Activated naive CD8-positive, alpha-beta T cell treated with anti-CD3 and anti-CD28 coated beads, Interleukin-2, amount 10 ng/mL, durations not matched to agents 7 days and 5 days (primary cell): ENCODE results near the gene CEP162. TPM values are rescaled to one million over a fixed set of nuclear protein-coding genes. Genes with fewer than 3 reads are reported as not detected.

Source experiments
- ATAC-seq: fragments of 150-1000 bp; cut with Tn5 transposase; one replicate; pipeline ENCODE4 v1.10.0; 2021; ENCODE audit warnings: low read depth, moderate library complexity
- POLR2A ChIA-PET: fragments of 350-600 bp; sonication (Branson Sonifier 250); formaldehyde crosslinking; loops from one replicate; lab custom pipeline; 2021; ENCODE audit warnings: antibody characterized with exemption; lab: Charles Lee
- DNase-seq: peaks from one replicate; pipeline ENCODE4 v3.0.0; 2021
- H3K27ac Mint-ChIP-seq: one replicate; pipeline ENCODE4 v1.8.0; 2022; ENCODE audit warnings: mild to moderate bottlenecking, mixed read lengths
- H3K27me3 Mint-ChIP-seq: one replicate; pipeline ENCODE4 v1.8.0; 2022; ENCODE audit warnings: mild to moderate bottlenecking, moderate library complexity, mixed read lengths
- H3K36me3 Mint-ChIP-seq: one replicate; pipeline ENCODE4 v1.8.0; 2021; ENCODE audit warnings: mild to moderate bottlenecking, mixed read lengths
- H3K4me1 Mint-ChIP-seq: one replicate; pipeline ENCODE4 v1.8.0; 2021; ENCODE audit warnings: mixed read lengths
- H3K4me3 Mint-ChIP-seq: one replicate; pipeline ENCODE4 v1.8.0; 2022; ENCODE audit warnings: mild to moderate bottlenecking, moderate library complexity, mixed read lengths
- H3K9me3 Mint-ChIP-seq: one replicate; pipeline ENCODE4 v1.8.0; 2021; ENCODE audit warnings: mixed read lengths
- total RNA-seq, 2 experiments: library from RNA; stranded (reverse); gene quantifications; one replicate each; pipeline ENCODE4 v1.2.3, GENCODE V29; 2021

CEP162 gene
- total RNA-seq, 2 experiments from 2014 or later: 8.3 to 9.4 TPM

GRCh38 chr6:84082689-84083265 is 144.7 kb downstream of the CEP162 start:
- Mint-ChIP-seq H3K27me3 (peaks cover 3% of the 10 kb centered on the region), H3K36me3 (no peaks in the 10 kb centered on the region), H3K4me3 (no peak overlapping the region), H3K27ac (no peak overlapping the region), H3K4me1 (no peaks in the 10 kb centered on the region), H3K9me3 (no peaks in the 10 kb centered on the region)
- POLR2A ChIA-PET: no interaction called here
- no peak for DNase-seq
- ATAC-seq: no peak

GRCh38 chr6:84081222-84081621 is 146.2 kb downstream of the CEP162 start:
- Mint-ChIP-seq H3K36me3 (no peaks in the 10 kb centered on the region), H3K4me1 (no peaks in the 10 kb centered on the region), H3K9me3 (no peaks in the 10 kb centered on the region), H3K27me3 (peaks cover 3% of the 10 kb centered on the region), H3K27ac (no peak overlapping the region), H3K4me3 (no peak overlapping the region)
- POLR2A ChIA-PET: no interaction called here
- ATAC-seq: no peak
- DNase-seq: no peak

- DNase-seq: no peak
- Mint-ChIP-seq H3K27me3 (peaks cover 3% of the 10 kb centered on the region), H3K36me3 (no peaks in the 10 kb centered on the region), H3K4me1 (no peaks in the 10 kb centered on the region), H3K27ac (no peak overlapping the region), H3K4me3 (no peak overlapping the region), H3K9me3 (no peaks in the 10 kb centered on the region)
- POLR2A ChIA-PET: no interaction called here
- ATAC-seq: no peak
Measured at GRCh38 chr6:84078335-84078734, 149.1 kb downstream of the CEP162 start.

GRCh38 chr6:84077645-84078044 is 149.8 kb downstream of the CEP162 start:
- POLR2A ChIA-PET: no interaction called here

GRCh38 chr6:84074988-84075781 is 152.3 kb downstream of the CEP162 start:
- ATAC-seq (no peak), DNase-seq (no peak)
- H3K27ac Mint-ChIP-seq: no peak overlapping the region
- no peaks in the 10 kb centered on the region for H3K9me3 Mint-ChIP-seq
- no peaks in the 10 kb centered on the region for H3K4me1 Mint-ChIP-seq
- POLR2A ChIA-PET: no interaction called here
- no peaks in the 10 kb centered on the region for H3K36me3 Mint-ChIP-seq
- no peak overlapping the region for H3K4me3 Mint-ChIP-seq
- no peaks in the 10 kb centered on the region for H3K27me3 Mint-ChIP-seq

More at GRCh38 chr6:84077645-84078044, 149.8 kb downstream of the CEP162 start:
- no peaks in the 10 kb centered on the region for H3K36me3 Mint-ChIP-seq
- H3K27ac Mint-ChIP-seq: no peak overlapping the region
- DNase-seq: no peak
- H3K27me3 Mint-ChIP-seq: no peaks in the 10 kb centered on the region
- ATAC-seq: no peak
- H3K4me1 Mint-ChIP-seq: no peaks in the 10 kb centered on the region
- H3K9me3 Mint-ChIP-seq: no peaks in the 10 kb centered on the region
- H3K4me3 Mint-ChIP-seq: no peak overlapping the region

Other genes starting within 250 kb of the CEP162 start
- not detected for gene MRAP2, start 193.9 kb downstream of the CEP162 start, total RNA-seq